GM08714 (cell line): ENCODE measurements around the gene LAMC1.

Experiments
- H3K4me3 ChIP-seq: fragments of 200-500 bp; sonication (Bioruptor generic); 2 replicates; pipeline ENCODE4 v1.5.1; 2014; ENCODE audit warnings: mild to moderate bottlenecking, low read length, inconsistent platforms
- ZNF274 ChIP-seq: IDR thresholded peaks from 2 replicates; pipeline ENCODE4 v1.6.1; 2012; ENCODE audit warnings: mild to moderate bottlenecking, low read depth, low read length

LAMC1 gene

DNA sequence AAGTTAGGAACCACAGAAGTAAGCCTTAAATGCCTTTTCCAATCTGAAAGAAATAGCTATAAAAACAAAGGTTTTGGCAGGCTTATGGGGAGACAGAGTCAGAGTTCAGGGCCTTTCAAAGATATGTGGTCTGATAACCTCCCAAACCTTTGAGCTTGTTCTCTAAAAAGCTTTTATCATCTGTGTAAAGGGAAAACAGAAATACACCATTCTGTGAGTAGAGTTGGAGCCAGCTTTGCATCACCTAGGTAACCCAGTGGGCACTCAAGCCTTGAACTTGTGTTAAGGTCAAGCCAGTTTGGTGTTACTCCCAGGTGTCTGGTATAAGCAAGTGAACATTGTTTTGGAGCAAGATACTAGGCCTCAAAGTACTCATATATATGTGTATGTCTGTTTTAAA lies 50.1 kb downstream of the LAMC1 start:
- no peak for TF ChIP-seq ZNF274

GRCh38 chr1:183074215-183074614 lies 51.0 kb downstream of the LAMC1 start:
- TF ChIP-seq ZNF274: no peak
- H3K4me3 ChIP-seq: no peak overlapping the region

More for the DNA sequence above, 50.1 kb downstream of the LAMC1 start:
- H3K4me3 ChIP-seq: no peak overlapping the region

- H3K4me3 ChIP-seq: no peak overlapping the region
These were observed 52.6 kb downstream of the LAMC1 start for GRCh38 chr1:183075861-183076260.

DNA sequence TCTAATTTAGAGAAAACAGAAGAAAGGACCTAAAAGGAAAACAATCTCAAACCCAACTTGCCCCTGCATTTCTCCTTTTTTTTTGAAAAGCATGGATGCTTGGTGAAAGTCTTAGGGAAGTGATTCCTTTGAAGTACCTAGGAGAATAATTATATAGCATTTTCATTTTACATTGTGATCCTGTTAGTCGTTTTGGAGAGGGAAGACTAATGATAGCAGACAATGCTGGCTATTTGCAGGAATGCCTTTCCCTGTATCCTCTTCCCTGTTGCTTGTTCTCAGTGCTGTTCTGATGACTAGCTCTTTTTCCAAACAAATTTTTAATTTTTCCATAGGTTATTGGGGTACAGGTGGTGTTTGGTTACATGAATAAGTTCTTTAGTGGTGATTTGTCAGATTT lies 53.9 kb downstream of the LAMC1 start:
- no peak for TF ChIP-seq ZNF274
- H3K4me3 ChIP-seq: no peak overlapping the region

More at GRCh38 chr1:183075861-183076260, 52.6 kb downstream of the LAMC1 start:
- TF ChIP-seq ZNF274: no peak

- no peak for TF ChIP-seq ZNF274
- no peak overlapping the region for H3K4me3 ChIP-seq
These were observed 56.6 kb downstream of the LAMC1 start for GRCh38 chr1:183079712-183080388.

GRCh38 chr1:183080406-183080805 lies 57.2 kb downstream of the LAMC1 start:
- H3K4me3 ChIP-seq: no peak overlapping the region
- TF ChIP-seq ZNF274: no peak

DNA sequence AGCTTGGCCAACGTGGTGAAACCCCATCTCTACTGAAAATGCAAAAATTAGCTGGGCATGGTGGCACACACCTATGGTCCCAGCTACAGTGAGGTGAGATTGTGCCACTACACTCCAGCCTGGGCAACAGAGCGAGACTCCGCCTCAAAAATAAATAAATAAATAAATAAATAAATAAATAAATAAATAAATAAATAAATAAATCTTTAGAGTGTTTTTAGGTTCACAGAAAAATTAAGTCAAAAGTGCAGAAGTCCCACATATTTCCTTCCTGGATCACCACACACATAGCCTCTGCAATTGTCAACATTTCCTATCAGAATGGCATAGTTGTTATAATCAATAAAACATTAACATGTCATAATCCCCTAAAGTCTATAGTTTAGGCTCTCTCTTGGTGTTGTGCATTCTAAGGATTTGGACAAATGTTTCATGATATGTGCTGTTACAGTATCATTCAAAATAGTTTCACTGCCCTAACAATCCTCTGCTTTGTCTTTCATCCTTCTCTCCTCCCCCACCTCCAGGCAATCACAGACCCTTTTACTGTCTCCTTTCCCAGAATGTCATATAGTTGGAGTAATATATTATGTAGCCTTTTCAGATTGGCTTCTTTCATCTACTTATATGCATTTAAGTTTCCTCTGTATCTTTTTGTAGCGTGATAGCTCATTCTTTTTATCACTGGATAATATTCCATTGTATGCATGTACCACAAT lies 58.3 kb downstream of the LAMC1 start:
- no peak for TF ChIP-seq ZNF274

DNA sequence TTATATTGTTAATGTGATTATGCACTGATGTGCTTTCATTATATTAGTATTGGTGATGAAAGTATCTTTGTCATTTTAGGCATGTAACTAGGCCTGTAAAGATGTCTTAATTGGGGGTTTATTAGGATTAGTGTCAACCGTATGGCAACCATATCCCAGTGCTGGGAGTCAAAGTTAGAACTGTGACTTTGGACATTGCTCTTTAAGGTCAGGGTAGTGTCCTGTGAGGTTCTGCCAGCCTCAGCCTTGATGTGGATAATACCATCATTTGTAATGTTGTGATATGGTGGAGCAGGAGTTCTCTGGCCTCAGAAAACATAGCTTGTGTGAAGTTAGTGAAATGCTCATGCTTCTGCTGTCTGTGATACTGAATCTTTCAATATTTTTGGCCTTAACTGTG lies 59.4 kb downstream of the LAMC1 start:
- no peak for TF ChIP-seq ZNF274
- no peak overlapping the region for H3K4me3 ChIP-seq

More for the DNA sequence above, 58.3 kb downstream of the LAMC1 start:
- H3K4me3 ChIP-seq: no peak overlapping the region

DNA sequence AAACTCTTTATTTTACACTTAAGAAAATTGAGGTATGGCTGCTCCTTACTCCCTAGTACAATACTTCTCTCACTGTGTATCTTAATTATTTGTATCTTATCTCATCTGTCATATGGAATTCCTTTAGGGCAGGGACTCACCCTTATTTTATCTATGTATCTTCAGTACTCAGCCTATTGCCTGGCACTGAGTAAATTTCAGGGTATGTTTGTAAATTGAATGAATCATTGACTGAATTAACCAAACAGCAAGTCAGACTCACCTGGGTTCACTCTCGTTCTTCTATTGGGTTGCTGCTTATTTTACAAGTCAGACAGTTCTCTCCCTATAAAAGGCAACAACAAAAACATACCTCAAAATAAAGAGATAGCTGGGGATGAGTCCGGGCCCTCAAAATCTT lies 63.8 kb downstream of the LAMC1 start:
- TF ChIP-seq ZNF274: no peak
- no peak overlapping the region for H3K4me3 ChIP-seq

DNA sequence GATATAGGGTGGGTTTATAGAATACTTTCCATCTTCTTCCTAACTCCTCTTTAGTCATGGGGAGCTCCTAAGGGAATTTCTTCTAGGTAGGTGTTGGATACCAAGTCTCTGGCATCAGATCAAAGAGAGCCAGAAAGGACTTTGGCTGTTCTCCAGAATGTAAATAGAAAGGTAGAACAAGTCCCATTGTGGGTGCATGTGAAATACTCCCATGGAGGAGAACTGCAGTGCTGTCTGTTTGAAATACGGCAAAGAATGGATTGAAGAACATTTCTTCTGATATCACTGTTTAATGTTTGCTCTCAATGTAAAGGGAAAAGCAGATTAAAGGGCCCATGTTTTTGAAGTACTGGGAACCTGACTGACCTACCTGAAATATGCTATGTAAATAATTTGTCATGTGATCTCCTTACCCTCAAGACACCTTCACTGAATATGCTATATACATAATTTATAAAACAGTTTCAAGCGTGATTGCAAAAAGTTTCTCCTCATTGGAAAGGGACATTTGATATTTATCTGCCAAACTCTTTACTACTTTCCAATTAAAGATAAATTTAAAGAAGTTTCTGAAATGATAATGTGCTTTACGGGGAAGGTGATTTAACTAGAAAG lies 65.9 kb downstream of the LAMC1 start:
- H3K4me3 ChIP-seq: no peak overlapping the region
- TF ChIP-seq ZNF274: no peak

DNA sequence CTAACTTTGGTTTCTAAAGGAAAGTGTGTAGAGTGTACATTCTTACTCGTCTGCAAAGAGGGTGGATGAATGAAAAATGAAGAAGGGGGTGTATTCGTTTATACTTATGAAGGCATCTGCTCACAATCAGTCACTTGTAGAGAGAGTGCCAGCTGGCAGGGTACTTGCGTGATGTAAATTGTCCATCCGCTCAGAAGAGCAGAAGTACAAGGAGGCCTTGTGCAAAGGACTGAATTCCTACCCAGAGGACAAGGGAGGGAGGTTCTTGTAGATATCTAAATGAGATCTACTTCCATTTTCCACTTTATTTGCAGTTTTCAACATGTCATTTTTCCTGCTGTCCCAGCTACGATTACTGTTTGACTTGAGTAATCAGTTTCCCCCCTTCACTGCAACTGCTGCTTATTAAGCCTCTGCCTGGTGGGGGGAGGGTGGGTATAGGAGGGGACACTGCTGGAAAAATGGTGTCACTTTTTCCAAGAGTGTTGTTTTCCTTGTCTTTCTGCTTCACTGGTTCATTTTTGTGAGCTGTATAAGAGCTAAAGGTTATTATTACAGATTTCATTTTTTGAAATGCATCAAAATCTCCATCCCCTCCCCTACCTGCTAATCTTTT lies 67.3 kb downstream of the LAMC1 start:
- TF ChIP-seq ZNF274: no peak
- H3K4me3 ChIP-seq: no peak overlapping the region

DNA sequence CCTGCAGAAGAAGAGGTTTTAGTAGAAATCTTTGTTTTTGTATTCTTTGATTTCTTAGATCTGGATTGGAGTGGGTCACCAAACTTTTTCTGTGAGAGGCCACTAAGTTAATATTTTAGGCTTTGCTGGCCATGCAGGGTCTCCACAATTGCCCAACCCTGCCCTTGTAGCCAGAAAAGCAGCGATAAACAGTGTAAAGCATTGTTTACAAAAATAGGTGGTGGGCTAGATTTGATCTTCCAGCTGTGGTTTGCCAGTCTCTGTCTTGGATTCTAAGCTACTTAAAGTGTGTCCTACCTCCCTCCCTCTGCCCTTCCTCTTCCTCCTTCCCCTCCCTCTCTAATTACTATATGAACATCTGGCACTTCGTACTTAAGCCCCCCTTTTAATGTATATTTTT lies 68.0 kb downstream of the LAMC1 start:
- no peak overlapping the region for H3K4me3 ChIP-seq
- no peak for TF ChIP-seq ZNF274

DNA sequence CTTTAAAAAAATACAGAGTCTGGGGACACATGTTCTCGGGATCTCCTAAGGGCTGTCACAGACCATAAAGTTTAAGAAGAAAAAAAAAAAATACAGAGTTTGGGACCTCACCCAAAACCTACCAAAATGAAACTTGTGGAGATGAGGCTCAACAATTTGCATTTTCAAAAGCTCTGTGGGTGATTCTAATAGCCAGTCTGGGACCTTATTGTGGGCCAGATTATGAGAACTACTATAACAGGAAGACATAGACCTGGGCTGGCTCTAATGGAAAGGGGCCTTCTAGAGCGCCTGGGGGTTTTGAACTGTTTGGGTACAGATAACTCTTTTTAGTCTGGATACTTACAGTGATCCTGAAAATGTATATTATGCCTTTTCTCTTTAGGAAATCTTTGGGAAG lies 69.1 kb downstream of the LAMC1 start:
- TF ChIP-seq ZNF274: no peak
- H3K4me3 ChIP-seq: no peak overlapping the region

GRCh38 chr1:183093066-183093668 lies 69.9 kb downstream of the LAMC1 start:
- H3K4me3 ChIP-seq: no peak overlapping the region
- TF ChIP-seq ZNF274: no peak
